ENCODE measurements around the gene CNTFR.

Gene CNTFR

DNA sequence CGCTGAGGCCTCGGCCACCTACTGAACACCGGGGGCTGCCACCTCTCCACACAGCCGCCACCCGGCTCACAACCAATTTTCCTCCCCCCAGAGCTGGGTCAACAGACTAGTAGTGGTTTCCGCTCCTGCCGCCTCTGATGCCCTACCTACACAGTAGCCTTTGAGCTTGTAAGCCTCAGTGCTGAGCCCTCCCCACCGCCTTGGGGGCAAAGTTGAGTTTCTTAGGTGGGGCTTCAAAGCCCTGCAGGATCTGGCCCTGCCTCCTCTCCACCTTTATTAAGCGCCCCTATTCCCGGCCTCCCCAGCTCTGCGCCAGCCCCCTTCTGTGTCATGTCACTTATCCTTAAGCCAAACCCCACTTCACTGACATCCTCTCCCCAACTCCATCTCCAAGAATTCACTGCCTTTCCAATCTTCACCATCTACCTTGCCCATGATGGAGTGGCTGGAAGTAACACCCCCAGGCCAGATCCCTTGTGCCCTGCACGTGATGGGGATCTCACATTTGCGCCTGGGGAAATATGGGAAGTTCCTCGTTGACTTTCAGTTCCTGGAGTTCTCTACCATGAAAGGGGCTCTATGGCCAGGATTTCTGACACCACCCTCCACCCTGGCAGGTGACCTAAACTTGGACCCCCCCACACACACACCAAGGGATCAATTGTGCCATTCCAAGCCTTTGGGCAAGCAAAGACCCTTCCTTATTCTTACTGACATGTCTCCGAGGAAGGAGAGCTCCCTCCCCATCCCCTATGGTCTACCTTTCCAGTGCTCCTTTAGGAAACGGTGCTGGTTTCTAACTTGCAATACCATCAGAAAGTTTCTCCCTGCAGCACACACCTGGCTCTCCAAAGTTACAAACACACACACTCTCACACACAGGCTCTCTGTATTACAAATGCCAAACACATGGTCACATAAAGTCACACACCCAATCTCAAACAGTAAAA lies 2.7 kb upstream of the CNTFR start:
- DNase-seq (ENCODE audit: low read depth, low spot score): no peak

DNA sequence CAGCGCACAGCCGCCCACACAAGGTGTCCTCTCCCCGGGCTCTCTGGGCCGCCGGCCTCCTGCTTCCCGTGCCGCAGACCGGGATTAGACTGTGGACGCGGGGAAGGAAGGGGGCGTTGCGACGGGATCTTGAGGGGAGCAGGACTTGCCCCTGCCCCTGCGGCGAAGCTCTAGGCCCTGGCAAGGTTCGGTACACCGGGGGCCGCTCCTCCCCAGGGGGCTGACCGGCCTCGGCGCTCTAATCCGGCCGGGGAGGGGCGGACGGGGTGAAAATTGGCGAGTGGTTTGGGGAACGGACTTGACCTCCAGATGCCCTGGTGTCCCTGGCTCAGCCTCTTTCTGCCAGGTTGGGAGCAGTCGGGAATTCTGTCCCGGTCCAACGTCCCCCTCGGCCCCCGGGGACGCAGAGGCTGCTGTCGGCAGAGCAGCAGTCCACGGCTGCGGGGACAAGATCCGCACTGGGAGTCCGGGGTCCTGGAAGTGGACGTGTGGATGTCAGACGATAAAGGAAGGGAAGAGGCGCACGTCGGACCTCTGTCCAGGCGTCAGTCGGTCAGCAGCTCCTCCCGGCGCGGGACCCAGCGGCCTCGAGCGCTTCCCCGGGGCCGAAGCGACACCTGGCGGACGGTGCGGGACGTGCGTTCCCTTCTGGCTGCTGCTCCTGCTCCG lies 1.9 kb upstream of the CNTFR start:
- peak; percentile 33 for DNase-seq (ENCODE audit: low read depth, low spot score)
- no peak overlapping the region for H3K4me3 ChIP-seq (ENCODE audit: low read length)

More for the DNA sequence above, 2.7 kb upstream of the CNTFR start:
- H3K4me3 ChIP-seq (ENCODE audit: low read length): no peak overlapping the region

DNA sequence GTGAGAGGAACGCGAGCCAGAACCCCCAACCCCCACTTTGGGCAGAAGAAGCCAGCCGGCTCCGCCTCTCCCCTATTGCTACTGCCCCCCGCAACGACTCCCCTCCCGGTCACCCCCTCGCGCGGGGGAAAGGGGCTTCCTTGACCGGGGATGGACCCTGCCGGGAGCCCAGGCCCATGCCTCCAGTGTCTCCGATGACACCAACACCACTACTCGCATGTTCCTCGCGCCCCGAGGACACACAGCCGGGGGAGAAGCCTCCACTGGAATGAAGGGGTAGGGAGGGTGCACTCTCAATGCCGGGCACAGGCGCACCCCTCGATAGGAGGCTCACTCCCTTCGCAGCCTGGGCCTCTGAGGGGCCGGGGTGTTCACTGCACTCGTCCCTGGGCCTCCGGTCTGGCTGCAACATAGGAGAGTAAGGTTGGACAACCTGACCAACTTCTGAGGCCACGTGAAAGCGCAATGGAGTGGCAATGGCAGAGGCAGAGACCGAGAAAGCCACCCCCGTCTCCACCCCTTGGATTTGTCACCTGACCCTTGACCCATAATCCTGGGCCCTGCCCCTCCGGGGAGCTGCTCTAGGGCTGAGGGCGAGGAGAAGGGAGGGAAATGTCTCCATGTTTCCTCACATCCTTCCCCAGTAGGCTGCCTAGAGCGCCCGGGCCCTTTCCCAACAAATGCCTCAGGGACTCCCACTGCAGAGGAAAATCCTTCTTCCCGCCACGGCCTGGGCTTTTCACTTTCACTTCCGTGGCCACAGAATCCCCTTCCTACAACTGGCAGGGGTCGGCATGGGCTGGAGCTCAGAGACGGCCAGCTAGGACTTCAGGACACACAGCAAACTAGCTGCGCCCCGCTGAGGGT lies 1.1 kb upstream of the CNTFR start:
- H3K4me3 ChIP-seq (ENCODE audit: low read length): peak overlapping the region; percentile 45
- no peak for DNase-seq (ENCODE audit: low read depth, low spot score)

DNA sequence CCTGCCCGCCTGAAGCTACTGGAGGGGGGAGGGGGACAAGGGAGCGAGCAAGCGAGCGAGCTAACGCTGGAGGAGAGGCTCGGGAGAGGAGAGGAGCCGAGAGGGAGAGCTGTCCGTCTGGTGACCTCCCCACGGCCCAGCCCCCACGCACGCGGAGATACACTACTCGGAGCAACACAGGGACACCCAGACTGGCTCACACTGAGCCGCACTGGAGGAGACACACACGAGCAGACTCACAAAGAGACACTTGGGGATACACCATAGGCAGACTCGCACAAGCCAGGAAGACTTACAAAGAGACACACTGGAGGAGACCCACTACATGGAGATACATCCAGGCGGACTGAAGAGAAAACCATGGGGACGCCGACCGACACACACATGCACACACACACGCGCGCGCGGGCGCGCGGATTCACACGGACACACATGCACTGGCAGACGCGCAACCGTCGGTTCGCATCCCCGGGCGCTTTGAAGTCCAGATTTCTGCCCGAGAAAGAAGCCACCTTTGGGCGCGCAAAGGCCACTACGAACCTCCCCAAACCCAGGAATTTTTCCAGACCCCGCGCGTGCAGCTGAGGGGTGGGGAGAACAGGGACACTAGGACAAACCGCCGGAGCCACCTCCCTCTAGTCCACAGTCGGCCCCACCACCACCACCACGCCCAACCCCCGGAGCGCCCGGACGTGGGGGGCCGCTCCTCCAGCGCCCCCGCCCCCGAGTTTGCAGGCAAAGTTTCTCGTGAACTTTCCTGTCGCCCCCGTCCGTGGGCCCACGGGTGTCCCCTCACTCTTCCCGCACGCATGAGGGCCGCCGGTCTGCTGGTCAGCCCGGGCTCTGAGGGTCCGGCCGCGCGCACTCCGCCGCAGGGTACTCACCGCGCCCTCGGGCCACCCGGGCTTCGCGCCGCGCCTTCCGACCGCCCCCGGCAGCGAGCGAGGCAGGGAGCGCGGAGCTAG lies 571 bp downstream of the CNTFR start:
- H3K4me3 ChIP-seq (ENCODE audit: low read length): no peak overlapping the region
- DNase-seq (ENCODE audit: low read depth, low spot score): no peak

DNA sequence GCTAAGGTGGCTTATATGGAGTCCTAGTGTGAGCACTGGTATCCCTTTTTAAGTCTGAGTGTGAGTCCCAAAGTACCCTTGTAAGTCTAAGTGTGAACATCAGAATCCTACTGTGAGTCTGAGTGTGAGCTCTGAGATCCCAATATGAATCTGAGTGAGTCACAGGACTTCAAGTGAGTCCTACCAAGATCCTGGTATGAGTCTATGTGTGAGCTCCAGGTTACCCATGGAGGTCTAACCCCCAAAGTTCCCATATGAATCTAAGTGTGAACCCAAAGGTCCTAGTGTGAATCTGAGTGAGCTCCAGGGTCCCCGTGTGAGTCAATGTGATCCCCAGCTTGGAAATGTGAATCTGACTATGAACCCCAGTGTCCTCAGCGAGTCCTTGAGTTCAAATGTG lies 2.3 kb downstream of the CNTFR start:
- H3K4me3 ChIP-seq (ENCODE audit: low read length): no peak overlapping the region
- DNase-seq (ENCODE audit: low read depth, low spot score): no peak

DNA sequence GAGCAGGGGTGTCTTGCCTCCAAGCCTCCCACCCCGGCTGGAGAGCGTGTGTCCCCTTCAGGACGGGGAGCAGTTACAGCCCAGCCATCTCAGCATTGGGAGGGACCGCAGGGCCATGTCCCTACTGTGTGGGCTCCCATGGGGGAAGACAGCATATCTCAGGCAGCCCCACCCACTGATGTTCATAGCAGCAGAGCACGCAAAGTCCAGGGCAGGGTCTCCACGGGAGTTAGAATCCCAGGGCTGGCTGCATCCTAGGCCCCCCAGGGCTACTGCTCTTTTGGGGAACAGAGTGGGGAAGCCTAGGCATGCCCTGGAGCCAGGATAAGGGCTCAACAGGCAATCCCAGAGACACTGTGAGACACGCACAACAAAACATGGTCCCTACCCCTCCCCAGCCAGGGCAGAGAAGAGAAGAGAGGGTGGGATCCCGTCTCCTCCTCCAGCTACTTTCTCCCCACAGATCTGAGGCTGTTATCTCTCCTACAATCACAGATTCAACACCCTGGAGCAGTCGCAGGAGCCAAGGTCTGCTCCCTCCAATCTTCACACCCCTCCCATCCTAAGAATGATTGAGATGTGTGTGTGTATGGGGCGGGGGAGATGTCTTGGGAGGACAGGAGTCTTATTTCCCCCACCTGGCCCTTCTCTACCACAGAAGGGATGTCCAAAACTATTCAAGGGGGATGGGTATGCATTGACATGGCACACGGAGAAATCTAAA lies 3.4 kb downstream of the CNTFR start:
- H3K4me3 ChIP-seq (ENCODE audit: low read length): no peak overlapping the region
- no peak for DNase-seq (ENCODE audit: low read depth, low spot score)

DNA sequence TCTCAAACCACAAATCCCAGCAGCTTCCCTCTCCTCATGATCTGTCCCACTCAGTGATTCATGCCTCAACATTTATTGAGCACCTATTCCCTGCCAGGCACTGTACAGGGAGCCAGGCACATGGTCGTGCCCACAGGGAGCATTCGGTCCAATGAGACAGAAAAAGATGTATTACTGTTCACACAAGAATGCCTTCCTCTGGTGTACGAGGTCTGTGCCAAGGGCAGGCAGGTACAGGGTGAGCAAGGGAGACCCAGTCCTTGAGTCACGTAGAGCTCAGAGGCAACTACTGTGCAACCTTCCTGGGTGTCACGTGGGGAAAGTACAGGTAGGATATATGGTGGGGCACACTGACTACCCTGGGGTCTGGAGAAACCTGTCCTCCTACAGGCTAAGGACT lies 4.6 kb downstream of the CNTFR start:
- DNase-seq (ENCODE audit: low read depth, low spot score): no peak
- H3K4me3 ChIP-seq (ENCODE audit: low read length): no peak overlapping the region

DNA sequence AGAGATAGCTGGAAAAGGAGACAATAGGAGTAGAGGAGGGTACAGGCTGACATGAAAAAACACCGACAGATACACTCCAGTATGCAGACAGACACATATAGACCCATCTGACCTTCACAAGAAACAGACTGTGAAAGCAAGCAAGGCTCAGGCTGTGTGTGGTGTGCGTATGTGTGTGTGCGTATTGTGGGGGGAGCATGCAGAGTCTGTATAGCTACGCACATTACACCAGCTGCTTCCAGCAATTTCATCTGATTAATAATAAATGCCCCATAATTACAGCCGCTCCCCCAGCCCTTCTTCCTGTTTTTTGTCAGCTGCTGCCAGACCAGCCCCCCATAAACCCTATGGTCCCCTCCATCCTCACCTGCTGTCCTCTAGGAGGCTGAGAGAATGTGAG lies 6.7 kb downstream of the CNTFR start:
- H3K4me3 ChIP-seq (ENCODE audit: low read length): no peak overlapping the region
- no peak for DNase-seq (ENCODE audit: low read depth, low spot score)

DNA sequence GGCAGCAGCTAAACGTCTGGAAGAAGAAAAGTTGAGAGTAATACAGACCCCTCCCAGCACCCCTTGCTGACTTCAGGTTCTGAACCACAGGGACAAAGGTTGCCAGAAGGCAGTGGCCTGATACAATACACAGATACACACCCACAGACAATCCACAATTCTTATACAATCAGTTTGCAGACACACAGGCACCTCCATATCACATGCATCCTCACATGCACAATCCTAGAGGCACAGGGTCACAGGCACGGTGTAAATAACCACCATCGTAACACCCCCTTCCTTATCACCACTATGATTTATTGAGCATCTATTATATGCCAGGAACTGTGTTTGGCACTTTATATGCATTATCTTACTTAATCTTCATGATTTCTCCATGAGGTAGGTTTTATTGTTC lies 8.2 kb downstream of the CNTFR start:
- H3K4me3 ChIP-seq (ENCODE audit: low read length): no peak overlapping the region
- no peak for DNase-seq (ENCODE audit: low read depth, low spot score)

DNA sequence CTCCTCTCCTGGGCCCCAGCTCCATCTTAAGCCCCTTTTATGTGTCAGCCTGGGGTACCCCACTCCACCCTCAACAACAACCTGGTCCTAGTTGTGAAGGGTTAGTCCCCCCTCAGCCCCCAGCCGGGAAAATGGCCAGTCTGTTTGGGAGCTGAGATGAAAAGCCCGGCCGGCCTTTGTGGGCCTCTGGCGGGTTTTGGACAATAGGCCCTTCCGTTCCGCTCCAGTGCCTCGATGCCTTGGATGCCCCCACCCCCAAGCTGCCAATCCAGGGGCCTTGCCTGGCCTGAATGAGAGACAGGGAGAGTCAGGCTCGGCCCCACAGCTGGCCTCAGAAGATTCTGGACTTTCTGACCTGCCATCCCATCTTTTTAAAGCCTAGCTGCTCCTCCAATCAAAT lies 9.2 kb downstream of the CNTFR start:
- no peak for DNase-seq (ENCODE audit: low read depth, low spot score)
- H3K4me3 ChIP-seq (ENCODE audit: low read length): no peak overlapping the region

DNA sequence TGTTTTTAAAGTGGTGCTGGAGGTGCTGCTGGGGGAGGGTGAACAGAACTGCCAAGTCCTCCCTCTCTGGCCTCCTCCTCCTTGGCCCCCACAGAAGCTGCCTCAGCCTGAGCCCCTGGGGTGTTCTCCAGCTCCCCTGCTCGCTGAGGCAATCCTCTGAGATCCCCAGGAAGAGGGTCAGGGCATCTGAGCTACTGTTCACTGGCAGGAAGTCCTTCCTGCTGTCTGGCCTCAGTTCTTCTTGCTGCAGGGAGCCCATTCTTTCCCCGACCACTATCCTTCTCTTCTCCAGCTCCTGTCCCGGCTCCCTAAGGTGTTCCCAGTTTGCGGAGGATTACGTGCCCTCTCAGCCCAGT lies 9.7 kb downstream of the CNTFR start:
- no peak overlapping the region for H3K4me3 ChIP-seq (ENCODE audit: low read length)
- no peak for DNase-seq (ENCODE audit: low read depth, low spot score)

DNA sequence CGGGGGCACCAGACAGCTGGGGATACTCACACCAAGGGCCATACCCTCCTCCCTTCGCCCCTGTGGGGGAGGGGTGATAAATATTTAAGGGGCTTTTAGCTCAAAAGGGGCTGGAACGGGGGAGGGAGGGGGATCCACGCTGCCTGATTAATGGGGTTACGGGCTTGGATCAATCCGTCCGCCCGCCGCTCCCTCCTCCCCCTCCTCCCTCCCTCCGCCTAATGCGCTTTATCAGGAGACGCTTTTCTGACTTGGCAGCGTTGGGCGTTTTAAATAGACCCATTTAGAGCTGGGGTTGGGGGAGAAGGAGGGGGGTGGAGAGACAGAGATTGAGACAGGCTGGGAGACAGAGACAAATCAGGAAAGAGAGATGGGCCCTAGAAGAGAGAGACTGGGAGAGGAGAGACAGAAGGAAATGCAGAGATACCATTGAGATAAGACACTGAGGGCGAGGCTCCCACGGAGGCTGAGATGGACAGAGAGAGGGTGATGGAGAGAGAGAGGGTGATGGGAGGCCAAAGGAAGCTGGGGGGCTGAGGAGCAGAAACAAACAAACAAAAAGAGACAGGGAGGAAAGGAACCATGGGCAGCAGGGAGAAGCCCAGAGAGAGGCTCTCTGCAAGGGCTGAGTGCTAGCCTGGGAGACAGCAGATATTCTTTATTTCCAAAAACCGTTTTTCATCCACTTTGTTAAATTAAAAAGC lies 10.3 kb downstream of the CNTFR start:
- H3K4me3 ChIP-seq (ENCODE audit: low read length): no peak overlapping the region
- no peak for DNase-seq (ENCODE audit: low read depth, low spot score)

DNA sequence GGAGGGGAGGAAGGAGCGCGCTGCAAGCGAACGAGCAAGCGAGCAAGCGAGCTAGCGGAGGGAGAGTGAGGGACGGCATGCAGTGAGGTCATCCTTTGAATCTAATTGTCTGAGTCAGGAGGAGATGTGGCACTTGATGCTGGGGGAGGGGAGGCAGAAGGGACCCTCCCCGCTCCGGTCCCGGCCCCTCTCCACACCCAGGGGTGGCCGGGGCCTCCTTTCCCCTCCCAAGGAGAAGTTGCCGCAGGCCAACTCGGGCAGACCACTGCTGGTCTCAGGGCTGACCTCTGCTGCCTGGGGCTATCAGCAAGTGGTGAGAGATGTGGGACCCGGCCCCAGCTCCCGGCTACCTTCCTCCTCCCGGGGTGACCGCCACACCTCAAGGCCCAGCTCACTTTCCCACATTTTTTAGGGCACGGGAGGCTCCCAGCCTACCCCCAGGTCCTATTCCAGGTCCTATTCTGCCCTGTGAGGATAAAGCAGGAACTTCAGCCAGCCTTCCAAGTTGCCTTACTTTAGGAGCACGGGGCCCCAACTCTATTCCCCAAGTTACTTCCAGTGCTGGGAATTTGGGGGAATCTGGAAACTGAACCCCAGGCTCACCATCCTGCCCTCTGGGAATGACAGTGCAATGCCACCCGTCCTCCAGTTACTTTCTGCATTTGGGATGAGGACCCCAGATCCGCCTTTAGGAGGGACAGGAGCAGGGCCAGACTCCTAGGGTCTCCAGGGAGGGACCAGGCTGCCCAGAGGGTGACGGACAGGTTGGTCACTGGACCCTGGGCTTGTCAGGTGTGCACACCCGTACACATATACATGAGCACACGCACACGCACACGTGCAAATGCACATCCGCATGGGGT lies 11.1 kb downstream of the CNTFR start:
- no peak for DNase-seq (ENCODE audit: low read depth, low spot score)
- H3K4me3 ChIP-seq (ENCODE audit: low read length): no peak overlapping the region

DNA sequence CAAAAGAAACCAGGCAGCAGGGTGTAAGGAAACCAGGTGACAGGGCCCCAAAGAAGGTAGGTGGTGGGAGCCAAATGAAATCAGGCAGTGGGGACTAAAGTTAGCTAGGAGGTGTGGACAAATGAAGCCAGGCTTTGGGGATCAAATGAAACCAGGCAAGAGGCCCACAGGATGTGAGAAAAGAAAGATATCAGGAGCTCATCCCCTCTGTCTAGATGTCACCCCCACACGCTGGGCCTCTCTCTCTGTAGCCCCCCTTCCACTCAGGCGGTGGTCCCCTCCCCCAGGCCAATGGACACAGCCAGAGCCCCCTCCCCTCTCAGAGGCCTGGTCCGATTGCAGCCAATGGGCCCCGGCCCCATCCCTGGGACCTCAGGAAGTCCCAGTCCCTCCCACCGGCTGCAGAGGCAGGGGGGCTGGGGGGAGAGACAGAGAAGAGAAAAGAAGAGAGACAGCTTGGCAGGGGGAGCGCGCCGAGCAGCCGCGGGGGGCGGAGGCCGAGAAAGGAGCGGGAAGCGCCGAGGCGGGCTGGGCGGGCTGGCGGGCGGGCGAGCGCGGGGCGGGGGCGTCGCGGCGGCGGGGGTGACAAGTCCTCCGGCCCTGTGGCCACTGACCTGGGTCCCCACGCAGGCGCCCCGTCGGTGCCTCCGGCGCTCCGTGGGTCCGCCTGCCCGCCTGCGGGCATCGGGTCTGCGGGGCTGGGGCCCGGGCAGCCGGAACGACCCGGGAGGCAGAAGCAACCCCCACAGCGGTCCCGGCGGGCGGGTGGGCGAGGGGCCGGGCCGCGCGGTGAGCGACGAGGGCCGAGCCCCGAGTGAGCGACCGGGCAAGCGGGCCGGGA lies 11.9 kb downstream of the CNTFR start:
- no peak overlapping the region for H3K4me3 ChIP-seq (ENCODE audit: low read length)
- no peak for DNase-seq (ENCODE audit: low read depth, low spot score)

DNA sequence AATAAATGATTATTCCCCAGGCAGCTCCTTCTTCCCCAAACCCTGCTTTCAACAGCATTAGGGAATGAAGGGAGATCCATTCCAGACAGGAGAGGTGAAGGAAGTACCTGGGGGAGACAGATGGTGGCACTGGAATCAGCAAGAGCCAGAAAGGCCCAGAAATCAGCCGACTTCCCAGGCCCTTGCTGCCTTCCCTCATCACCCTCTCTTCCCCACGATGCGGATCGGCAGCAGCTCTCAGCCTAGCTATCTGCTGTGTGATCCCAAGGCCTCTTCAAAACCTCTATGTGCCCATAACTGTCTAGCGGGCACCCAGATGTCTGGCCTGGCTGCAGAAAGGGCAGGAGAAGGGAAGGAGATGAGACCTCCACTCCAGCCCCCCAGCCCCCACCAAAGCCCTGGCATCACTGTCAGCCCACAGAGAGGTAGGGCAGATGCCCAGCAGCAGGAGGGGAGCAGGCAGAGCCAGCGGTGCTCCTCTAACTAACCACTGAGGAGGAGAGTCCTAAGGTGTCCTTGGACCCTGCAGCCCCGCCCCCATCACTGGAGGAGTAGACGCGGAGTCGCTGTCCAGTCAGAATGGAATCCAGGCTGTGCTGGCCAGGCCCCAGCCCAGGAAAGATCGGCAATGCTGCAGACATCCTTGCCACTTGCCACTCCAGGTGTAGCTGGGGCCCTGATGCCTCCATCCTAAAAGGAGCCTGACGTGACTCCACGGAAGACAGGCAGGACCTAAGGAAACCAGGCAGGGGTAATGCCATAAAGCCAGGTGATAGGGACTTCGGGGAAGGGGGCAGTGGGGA lies 12.7 kb downstream of the CNTFR start:
- no peak for DNase-seq (ENCODE audit: low read depth, low spot score)
- no peak overlapping the region for H3K4me3 ChIP-seq (ENCODE audit: low read length)

All from Jurkat, Clone E6-1 (cell line).